Tibial artery (tissue), 4 donors: Measurements from ENCODE around the gene DRAM1.

Experiments
- DNase-seq, 2 donors: peaks; one replicate each; pipeline ENCODE4 v3.0.0-alpha.2; 2019
- H3K27ac ChIP-seq, 2 donors: fragments of 200-600 bp; sonication (generic) in 1 of 2; 1 replicate in 1 of 2; 2 replicates in 1 of 2; pipeline ENCODE4 v1.5.1; 2018 to 2019; ENCODE audit warnings: mild to moderate bottlenecking in 1 of 2
- H3K27me3 ChIP-seq, 2 donors: fragments of 200-600 bp; sonication (generic) in 1 of 2; one replicate each; pipeline versions ENCODE4 v1.5.1 to v1.6.0; 2016 to 2019
- H3K36me3 ChIP-seq, 3 donors: fragments of 200-600 bp; sonication (generic) in 2 of 3; one replicate each; pipeline ENCODE4 v1.5.1; 2016 to 2019; ENCODE audit warnings: mild to moderate bottlenecking in 2 of 3
- H3K4me1 ChIP-seq, 4 donors: fragments of 200-600 bp; sonication (generic) in 2 of 4; 1 replicate in 3 of 4; 2 replicates in 1 of 4; pipeline ENCODE4 v1.5.1; 2016 to 2019
- H3K4me3 ChIP-seq, 2 donors: fragments of 200-600 bp; sonication (generic) in 1 of 2; 1 replicate in 1 of 2; 2 replicates in 1 of 2; pipeline ENCODE4 v1.5.1; 2018 to 2019; ENCODE audit warnings: mild to moderate bottlenecking in 2 of 2
- H3K9me3 ChIP-seq, 3 donors: fragments of 200-600 bp; sonication (generic) in 1 of 3; one replicate each; pipeline ENCODE4 v1.5.1; 2016 to 2019
- intact Hi-C: fragments of 100-400 bp; cut with DNase I; formaldehyde crosslinking; loops from one replicate; pipeline ENCODE4 v1.15.0; 2023; ENCODE audit warnings: low total_unique reads
- TF ChIP-seq, protein P1 (sequence below), 2 experiments: fragments of 200-600 bp in 1 of 2; fragments of 450-650 bp in 1 of 2; IDR thresholded peaks; one replicate each; pipeline ENCODE4 v1.5.1; 2017 to 2019; ENCODE audit warnings: antibody characterized with exemption in 2 of 2, mild to moderate bottlenecking in 1 of 2, moderate library complexity in 1 of 2

DRAM1 gene

DNA sequence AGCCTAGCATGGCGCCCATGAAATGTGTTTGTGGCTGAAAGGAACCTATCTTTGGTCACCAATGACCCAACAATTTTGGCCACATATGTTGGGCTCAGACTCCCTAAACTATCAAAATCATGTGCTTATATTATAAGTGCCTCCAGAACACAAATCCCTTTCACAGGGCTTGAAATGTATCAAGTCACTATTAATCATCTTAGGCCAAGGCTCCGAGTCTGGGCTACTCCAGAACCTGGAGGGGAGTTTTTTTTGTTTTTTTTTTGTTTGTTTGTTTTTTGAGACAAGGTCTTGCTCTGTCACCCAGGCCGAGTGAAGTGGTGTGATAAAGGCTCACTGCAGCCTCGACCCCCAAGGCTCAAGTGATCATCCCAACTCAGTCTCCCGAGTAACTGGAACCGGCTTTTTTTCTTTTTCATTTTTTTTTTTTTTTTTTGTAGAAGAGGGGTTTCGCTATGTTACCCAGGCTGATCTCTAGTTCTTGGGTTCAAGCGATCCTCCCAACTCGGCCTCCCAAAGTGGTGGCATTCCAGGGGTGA is 989 bp upstream of the DRAM1 start:
- Histone ChIP-seq H3K27me3 (no peaks in the 10 kb centered on the region), H3K4me3 (peak overlapping the region; percentile 71 to 74), H3K4me1 (peaks cover 0 to 18% (median 4%) of the 10 kb centered on the region in 4 donors), H3K27ac (peak overlapping the region; percentile 94 to 99), H3K36me3 (no peaks in the 10 kb centered on the region), H3K9me3 (no peaks in the 10 kb centered on the region)
- intact Hi-C loops, result loop anchor here (2.0 to 10.0 kb wide), 2 partner anchors 46 to 188 kb away; partner anchors contain the start of genes GNPTAB and WASHC3
- TF ChIP-seq, protein P1, sequence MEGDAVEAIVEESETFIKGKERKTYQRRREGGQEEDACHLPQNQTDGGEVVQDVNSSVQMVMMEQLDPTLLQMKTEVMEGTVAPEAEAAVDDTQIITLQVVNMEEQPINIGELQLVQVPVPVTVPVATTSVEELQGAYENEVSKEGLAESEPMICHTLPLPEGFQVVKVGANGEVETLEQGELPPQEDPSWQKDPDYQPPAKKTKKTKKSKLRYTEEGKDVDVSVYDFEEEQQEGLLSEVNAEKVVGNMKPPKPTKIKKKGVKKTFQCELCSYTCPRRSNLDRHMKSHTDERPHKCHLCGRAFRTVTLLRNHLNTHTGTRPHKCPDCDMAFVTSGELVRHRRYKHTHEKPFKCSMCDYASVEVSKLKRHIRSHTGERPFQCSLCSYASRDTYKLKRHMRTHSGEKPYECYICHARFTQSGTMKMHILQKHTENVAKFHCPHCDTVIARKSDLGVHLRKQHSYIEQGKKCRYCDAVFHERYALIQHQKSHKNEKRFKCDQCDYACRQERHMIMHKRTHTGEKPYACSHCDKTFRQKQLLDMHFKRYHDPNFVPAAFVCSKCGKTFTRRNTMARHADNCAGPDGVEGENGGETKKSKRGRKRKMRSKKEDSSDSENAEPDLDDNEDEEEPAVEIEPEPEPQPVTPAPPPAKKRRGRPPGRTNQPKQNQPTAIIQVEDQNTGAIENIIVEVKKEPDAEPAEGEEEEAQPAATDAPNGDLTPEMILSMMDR (IDR thresholded peaks at IDR 0.05), result no peak
- no peak for DNase-seq

DNA sequence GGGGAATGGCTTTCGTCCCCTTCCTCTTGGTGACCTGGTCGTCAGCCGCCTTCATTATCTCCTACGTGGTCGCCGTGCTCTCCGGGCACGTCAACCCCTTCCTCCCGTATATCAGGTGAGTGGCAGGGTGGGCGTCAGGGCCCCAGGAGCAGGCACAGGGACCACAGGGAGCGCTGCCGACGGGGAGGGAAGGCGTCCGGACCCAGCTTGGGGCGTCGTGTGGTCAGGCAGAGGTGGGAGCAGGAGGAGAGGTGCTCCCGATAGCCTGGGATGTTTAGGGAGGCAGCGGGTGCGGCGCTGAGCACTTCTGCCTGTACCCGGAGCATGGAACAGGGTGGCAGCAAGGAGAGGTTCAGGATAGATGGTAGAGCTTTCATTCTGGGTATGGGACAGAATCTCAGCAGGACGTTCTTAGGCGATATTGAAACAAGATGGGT is 444 bp downstream of the DRAM1 start:
- no peaks in the 10 kb centered on the region for H3K9me3 ChIP-seq
- peak; percentile 25 to 71 for DNase-seq
- peaks cover 0 to 18% (median 4%) of the 10 kb centered on the region in 4 donors for H3K4me1 ChIP-seq
- no peaks in the 10 kb centered on the region for H3K27me3 ChIP-seq
- no peaks in the 10 kb centered on the region for H3K36me3 ChIP-seq
- intact Hi-C loops, result loop anchor here (2.0 to 10.0 kb wide), 2 partner anchors 47 to 187 kb away; partner anchors contain the start of genes GNPTAB and WASHC3
- H3K4me3 ChIP-seq, result peak overlapping the region; percentile 71 to 74
- TF ChIP-seq, protein P1 (IDR thresholded peaks at IDR 0.05), result no peak
- H3K27ac ChIP-seq, result peak overlapping the region; percentile 94 to 99

DNA sequence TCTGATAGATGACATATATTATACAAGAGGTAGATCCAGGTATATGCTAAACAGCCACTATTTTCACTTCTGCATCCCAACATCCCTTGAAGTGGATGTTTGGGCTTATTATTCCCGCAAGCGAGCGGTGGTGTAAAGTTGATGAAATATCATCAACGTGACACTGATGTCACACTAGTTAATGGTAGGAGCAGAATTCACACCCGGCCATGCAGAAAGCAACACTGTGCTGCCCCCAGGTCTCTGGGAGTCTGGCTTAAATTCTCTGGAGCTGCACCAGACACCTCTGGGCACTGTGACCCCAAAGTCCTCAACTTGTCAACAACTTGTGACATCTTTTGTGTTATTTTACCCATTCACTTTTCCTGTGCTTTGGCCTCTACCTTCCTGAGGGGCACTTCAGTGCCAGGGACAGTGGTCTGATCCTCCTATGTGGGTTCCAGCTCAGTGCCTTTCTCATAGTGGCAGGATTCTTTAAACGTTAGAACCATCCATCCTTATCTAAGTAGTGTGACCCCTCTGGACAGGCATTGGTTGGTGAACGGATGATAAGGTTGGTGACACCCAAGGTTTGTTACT is 952 bp downstream of the DRAM1 start:
- DNase-seq, result no peak
- intact Hi-C loops, result loop anchor here (10.0 kb wide), 1 partner anchor 186 kb away; the partner anchor contains the start of gene WASHC3

DNA sequence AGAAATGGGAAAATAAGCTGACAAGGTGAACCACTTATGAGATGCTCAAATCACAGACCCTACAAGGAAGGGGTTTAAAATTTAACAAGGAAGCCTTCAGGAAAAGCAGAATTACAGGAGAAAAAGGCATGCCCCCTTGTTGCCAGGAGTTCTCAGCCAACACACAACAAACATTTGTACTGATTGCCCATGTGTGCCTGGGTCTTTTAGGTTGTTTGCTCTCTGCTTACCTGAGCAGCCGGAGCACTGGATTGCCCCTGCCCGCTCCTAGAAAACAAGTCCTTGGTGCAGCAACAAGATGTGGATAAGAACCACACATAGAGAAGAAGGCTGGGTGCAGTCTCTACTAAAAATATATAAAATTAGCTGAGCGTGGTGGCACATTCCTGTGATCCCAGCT is 3.4 kb downstream of the DRAM1 start:
- no peak for DNase-seq
- peaks cover 0 to 14% (median 4%) of the 10 kb centered on the region in 4 donors for H3K4me1 ChIP-seq

More for the DNA sequence above, 952 bp downstream of the DRAM1 start:
- Histone ChIP-seq H3K4me1 (peaks cover 0 to 18% (median 4%) of the 10 kb centered on the region in 4 donors), H3K27me3 (no peaks in the 10 kb centered on the region), H3K36me3 (no peaks in the 10 kb centered on the region), H3K4me3 (peak overlapping the region; percentile 71 to 74), H3K9me3 (no peaks in the 10 kb centered on the region), H3K27ac (peak overlapping the region; percentile 94 to 99)
- TF ChIP-seq, protein P1 (IDR thresholded peaks at IDR 0.05), result no peak

DNA sequence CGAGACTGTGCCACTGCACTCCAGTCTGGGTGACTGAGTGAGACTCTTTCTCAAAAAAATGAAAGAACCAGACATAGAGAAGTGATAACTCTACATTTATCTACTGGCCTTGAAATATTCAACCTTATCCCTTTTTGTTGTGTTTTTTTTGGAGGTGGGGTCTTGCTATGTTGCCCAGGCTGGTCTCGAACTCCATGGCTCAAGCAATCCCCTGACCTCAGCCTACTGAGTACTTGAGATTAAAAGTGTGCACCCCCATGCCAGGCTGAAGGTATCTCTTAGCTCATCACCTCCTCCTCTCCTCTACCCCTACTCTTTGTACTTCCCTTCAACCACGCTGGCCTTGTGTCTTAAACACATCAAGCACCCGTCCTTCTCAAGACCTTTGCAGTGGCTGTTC is 3.8 kb downstream of the DRAM1 start:
- H3K27ac ChIP-seq, result no peak overlapping the region
- no peaks in the 10 kb centered on the region for H3K36me3 ChIP-seq
- H3K9me3 ChIP-seq, result no peaks in the 10 kb centered on the region
- intact Hi-C loops, result no loop called here
- TF ChIP-seq, protein P1 (IDR thresholded peaks at IDR 0.05), result no peak
- H3K4me1 ChIP-seq, result peaks cover 0 to 9% (median 4%) of the 10 kb centered on the region in 4 donors
- no peak for DNase-seq
- no peaks in the 10 kb centered on the region for H3K27me3 ChIP-seq
- no peak overlapping the region for H3K4me3 ChIP-seq

More for the DNA sequence above, 3.4 kb downstream of the DRAM1 start:
- H3K36me3 ChIP-seq, result no peaks in the 10 kb centered on the region
- no peaks in the 10 kb centered on the region for H3K9me3 ChIP-seq
- H3K4me3 ChIP-seq, result no peak overlapping the region
- H3K27me3 ChIP-seq, result no peaks in the 10 kb centered on the region
- H3K27ac ChIP-seq, result no peak overlapping the region
- intact Hi-C loops, result no loop called here
- TF ChIP-seq, protein P1 (IDR thresholded peaks at IDR 0.05), result no peak
